GM21360 (cell line): ENCODE measurements around the gene LRRC25.

Experiments
- ATAC-seq: cut with Tn5 transposase; IDR thresholded peaks from one replicate; pipeline ENCODE4 v1.9.1; 2021; ENCODE audit warnings: mild to moderate bottlenecking, moderate library complexity; ENCODE audit not compliant: unreplicated experiment

Gene LRRC25

GRCh38 chr19:18348171-18348570 lies 49.3 kb downstream of the LRRC25 start:
- ATAC-seq: no peak

GRCh38 chr19:18346091-18346490 lies 51.3 kb downstream of the LRRC25 start:
- ATAC-seq: no peak

- ATAC-seq: no peak
These were observed 52.1 kb downstream of the LRRC25 start for GRCh38 chr19:18345296-18345695.

- no peak for ATAC-seq
These were observed 52.9 kb downstream of the LRRC25 start for GRCh38 chr19:18344582-18344950.

- ATAC-seq: no peak
These were observed 55.3 kb downstream of the LRRC25 start for GRCh38 chr19:18342090-18342632.
